ENCODE measurements around the gene RPL4. TPM values are rescaled to one million over a fixed set of nuclear protein-coding genes. Genes with fewer than 3 reads are reported as not detected.

Gene RPL4
- total RNA-seq, 1 experiment from 2014 or later, result 5,469 TPM

DNA sequence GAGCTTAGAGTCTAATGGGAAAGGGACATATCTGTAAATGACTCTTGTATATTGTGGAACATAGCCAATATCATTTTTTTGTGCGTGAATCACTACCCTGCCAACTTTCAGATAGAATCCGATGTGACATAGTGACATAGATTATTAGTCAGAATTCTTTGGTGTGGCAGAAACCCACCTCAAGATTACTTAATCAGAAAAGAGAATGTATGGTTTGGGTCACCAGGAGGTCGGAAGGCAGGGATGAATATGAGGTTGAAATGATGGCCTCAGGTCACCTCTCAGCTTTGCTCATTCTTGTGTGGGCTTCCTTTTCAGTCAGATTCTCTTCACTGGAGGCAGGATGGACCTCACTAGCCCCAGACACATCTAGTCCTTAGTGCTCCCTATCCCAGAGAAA lies 48.4 kb downstream of the RPL4 start:
- no peak for DNase-seq (ENCODE audit: low read depth)

DNA sequence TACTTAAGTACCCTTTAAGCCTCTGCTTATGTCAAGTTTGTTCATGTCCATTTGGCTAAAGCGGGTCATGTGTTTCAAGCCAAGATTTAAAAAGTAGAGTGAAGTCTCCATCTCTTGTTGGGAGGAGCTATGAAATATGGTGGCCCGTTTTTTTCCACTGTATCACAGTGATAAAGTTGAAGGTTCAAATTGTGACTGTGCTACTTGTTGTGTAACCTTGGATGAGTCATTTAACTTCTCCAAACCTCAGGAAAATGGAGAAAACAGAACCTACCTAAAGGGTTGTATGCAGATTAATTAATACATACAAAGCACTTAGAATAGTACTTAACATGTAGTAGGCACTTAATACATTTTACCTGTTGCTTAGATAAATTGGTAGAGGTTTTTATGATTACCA lies 50.5 kb downstream of the RPL4 start:
- peak; percentile 5 for DNase-seq (ENCODE audit: low read depth)

DNA sequence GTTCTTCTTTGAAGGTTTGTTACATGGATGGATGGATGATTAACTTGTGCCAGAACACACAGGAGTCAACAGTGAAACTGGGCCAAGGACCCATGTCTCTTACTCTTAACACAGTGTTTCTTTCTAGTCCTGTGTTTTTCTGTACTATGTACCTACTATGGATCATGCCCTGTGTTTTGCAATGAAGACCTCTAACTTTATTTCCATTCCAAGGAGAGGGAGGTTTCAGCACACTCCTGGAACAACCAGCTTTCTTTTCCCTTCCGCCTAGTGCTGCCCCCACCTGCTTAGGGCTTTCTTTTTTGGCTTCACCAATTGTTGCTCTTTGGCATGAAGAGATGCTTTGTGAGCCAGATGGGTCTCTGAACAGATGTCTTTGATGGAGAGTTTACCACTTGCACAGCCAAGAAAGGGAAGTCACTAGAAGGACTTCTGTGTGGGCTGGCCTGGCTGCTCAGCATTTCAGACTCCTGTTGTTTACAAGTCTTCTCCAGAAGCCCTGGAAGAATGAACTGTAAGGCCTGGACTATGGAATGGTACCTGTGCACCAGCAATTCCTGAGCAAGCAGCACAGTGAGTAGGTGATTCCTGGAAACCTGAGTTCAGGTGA lies 51.6 kb downstream of the RPL4 start:
- DNase-seq (ENCODE audit: low read depth), result no peak

DNA sequence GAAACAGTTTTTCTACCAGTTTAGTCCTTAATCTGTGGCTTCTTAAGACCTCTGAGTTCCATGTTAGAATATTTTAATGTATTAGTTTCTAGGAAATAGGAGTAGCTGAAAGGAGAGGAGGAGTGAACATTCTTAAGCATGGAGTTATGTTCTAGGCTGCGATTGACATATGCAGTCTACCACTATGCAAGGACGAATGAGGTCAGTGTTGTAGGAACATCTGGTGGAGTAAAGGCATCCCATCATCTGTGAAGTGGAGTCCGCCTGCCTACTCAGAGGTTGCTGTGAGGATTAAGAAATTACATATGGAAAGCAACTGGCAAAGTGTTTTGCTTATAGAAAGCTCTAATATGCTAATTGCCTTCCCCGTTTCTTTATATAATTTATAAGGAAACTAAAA lies 52.2 kb downstream of the RPL4 start:
- DNase-seq (ENCODE audit: low read depth), result no peak

Other genes starting within 250 kb of the RPL4 start
- 10.5 and 18.7 TPM in 2 replicates for gene DIS3L, start 211.3 kb downstream of the RPL4 start, total RNA-seq (2014; rRNA removed; shearing (Covaris generic))
- gene TIPIN, start 148.2 kb downstream of the RPL4 start, total RNA-seq (2014; rRNA removed; shearing (Covaris generic)), result 19.2 and 21.4 TPM in 2 replicates
- gene MAP2K1, start 117.9 kb downstream of the RPL4 start, total RNA-seq (2014; rRNA removed; shearing (Covaris generic)), result 57.1 and 73.4 TPM in 2 replicates
- 25.4 and 28.4 TPM in 2 replicates for gene SNAPC5, start 7.1 kb downstream of the RPL4 start, total RNA-seq (2014; rRNA removed; shearing (Covaris generic))
- gene ZWILCH, start 471 bp upstream of the RPL4 start, total RNA-seq (2014; rRNA removed; shearing (Covaris generic)), result 73.1 and 87.0 TPM in 2 replicates
- gene LCTL, start 61.1 kb upstream of the RPL4 start, total RNA-seq (2014; rRNA removed; shearing (Covaris generic)), result 2.2 and 2.8 TPM in 2 replicates
- gene SMAD6, start 197.4 kb upstream of the RPL4 start, total RNA-seq (2014; rRNA removed; shearing (Covaris generic)), result 2.0 and 2.7 TPM in 2 replicates